Jurkat, Clone E6-1 (cell line): ENCODE data around the gene GGTLC2.

Experiments
- DNase-seq: peaks from one replicate; pipeline ENCODE4 v3.0.0-alpha.2; 2011; ENCODE audit warnings: low read depth, low spot score
- H3K4me3 ChIP-seq: 2 replicates; pipeline ENCODE4 v1.5.1; 2011; ENCODE audit warnings: mild to moderate bottlenecking, low read length, control low read depth, moderate library complexity

The GGTLC2 gene

GRCh38 chr22:22663861-22664800 lies 19.7 kb downstream of the GGTLC2 start:
- DNase-seq, result no peak
- H3K4me3 ChIP-seq, result no peak overlapping the region

GRCh38 chr22:22666307-22667091 lies 22.1 kb downstream of the GGTLC2 start:
- no peak overlapping the region for H3K4me3 ChIP-seq
- DNase-seq, result no peak

DNA sequence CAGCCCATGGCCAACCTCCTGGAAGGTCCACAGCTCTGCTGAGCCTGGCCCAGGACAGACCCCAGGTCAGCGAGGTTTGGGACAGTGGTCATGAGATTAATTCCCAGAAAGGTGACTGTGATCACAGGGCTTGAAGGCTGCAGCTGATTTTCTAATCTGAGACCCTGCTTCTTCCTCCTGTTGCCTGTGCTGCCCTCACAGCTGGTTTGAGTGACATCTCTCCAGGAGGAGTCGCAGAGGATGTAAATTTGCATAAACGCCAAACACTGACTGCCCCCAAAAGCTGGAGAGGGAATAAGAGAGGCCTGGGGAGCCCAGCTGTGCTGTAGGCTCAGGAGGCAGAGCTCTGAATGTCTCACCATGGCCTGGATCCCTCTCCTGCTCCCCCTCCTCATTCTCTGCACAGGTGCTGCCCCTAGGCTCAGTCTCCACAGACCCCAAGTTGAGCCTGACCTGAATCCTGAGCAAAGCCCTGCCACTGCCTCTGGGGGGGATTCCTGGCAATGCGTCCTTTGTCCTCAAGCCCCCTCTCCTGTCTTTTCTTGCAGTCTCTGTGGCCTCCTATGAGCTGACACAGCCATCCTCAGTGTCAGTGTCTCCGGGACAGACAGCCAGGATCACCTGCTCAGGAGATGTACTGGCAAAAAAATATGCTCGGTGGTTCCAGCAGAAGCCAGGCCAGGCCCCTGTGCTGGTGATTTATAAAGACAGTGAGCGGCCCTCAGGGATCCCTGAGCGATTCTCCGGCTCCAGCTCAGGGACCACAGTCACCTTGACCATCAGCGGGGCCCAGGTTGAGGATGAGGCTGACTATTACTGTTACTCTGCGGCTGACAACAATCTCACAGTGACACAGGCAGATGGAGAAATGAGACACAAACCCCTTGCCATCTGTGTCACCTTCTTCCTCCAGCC lies 23.8 kb downstream of the GGTLC2 start:
- no peak overlapping the region for H3K4me3 ChIP-seq
- DNase-seq, result no peak

GRCh38 chr22:22669093-22669492 lies 24.7 kb downstream of the GGTLC2 start:
- H3K4me3 ChIP-seq, result no peak overlapping the region
- no peak for DNase-seq

DNA sequence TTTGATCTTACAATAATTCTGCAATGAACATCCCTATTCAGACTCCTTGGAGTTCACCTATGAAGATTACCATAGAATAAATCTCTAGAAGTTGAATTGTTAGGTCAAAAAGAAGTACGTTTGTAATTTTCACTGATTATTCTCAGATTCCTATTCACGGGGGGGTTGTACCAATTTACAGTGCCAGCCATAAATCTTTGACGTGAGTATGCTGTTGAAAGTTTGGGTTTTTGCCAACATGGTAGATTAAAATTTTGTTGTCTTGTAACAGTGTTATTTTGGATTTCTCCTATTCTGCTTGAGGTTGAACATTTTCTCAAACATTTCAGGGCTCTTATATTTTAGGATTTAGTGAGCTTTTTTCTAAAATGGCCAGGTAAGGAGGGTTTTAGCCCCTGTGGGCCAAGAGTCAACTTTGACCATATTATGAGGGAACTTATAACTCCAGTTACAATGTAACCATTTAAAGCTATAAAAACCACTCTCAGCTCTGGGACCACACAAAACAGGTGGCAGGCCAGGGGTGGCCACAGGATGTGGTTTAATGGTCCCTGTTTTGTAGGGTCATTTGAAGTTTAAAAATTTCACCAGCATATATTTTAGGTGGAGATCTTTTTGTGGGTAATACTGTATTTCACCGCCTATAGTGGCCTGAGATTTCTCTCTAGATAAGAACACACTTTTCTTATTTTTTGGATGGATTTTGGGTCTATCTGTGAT lies 25.8 kb downstream of the GGTLC2 start:
- no peak for DNase-seq
- H3K4me3 ChIP-seq, result no peak overlapping the region

DNA sequence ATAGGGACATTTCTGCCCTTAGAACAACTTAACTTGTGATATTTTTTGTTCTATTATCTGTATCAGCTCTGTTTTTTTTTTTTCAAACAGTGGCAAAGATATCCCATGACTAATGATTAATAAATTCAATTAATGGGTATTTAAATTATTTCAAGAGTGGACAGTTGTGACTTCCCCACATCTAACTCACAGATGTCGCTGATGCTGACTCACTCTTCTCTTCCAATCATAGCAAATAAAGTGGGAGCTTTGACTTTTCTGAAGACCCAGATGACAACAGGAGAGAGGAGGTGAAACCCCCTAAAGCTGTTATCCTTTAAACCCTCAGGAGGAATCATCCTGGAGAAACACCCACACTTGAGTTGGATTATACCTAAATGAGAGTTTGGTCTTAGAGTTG lies 27.1 kb downstream of the GGTLC2 start:
- no peak overlapping the region for H3K4me3 ChIP-seq
- no peak for DNase-seq

DNA sequence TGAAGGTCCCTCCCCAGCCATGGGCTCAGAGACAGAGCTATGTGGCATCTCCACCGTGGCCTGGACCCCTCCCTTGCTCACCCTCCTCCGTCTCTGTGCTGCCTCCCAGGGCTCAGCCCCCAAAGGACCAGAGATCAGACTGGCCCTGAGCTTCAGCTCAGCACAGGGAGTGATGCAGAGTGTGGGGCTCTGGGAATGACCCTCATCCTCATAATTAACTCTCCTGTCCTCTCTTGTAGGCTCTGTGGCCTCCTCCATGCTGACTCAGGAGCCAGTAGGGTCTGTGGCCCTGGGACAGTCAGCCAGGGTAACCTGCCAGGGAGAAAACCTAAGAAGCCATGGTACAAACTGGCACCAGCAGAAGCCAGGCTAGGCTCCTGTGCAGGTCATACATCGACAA lies 28.7 kb downstream of the GGTLC2 start:
- DNase-seq, result no peak
- H3K4me3 ChIP-seq, result no peak overlapping the region

GRCh38 chr22:22673628-22674027 lies 29.2 kb downstream of the GGTLC2 start:
- DNase-seq, result no peak

DNA sequence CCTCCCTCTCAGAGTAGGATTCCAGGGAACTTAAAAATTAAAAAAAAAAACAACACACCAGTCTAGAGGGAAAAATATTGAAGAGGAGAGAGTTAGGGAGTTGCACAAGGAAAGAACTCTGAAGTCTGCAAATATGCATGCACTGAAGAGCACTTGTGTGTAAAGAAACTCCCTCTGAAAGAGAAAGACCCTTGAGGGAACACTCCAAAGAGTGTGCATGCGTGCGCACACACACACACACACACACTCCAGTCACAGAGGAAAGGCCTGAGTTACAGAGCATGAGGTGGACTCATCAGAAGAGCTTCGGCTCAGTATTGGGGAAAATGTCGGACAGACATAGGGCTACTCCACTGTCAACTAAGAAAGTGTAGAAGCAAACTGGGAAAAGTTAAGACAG lies 30.1 kb downstream of the GGTLC2 start:
- no peak overlapping the region for H3K4me3 ChIP-seq
- no peak for DNase-seq

More at GRCh38 chr22:22673628-22674027, 29.2 kb downstream of the GGTLC2 start:
- H3K4me3 ChIP-seq, result no peak overlapping the region

GRCh38 chr22:22678970-22679369 lies 34.6 kb downstream of the GGTLC2 start:
- no peak for DNase-seq
- no peak overlapping the region for H3K4me3 ChIP-seq

DNA sequence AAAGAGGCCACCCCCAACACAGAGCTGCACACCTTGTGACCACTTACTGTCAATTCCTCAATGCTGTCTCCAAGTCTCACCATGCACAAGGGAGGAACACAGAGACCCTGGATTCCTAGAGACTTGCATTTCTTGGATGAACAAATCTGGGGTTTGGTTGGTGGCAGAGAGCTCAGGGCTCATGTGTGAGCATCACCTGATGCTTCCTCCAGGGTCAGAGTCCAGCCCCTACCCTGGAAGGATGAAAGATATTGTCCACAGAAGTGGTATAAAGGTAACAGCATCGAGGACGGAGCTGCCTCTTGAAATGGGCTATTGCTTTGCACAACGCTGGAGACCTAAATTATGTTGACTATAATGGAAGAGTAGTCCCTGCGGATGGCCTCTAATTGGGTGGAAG lies 36.0 kb downstream of the GGTLC2 start:
- DNase-seq, result no peak
- H3K4me3 ChIP-seq, result no peak overlapping the region

DNA sequence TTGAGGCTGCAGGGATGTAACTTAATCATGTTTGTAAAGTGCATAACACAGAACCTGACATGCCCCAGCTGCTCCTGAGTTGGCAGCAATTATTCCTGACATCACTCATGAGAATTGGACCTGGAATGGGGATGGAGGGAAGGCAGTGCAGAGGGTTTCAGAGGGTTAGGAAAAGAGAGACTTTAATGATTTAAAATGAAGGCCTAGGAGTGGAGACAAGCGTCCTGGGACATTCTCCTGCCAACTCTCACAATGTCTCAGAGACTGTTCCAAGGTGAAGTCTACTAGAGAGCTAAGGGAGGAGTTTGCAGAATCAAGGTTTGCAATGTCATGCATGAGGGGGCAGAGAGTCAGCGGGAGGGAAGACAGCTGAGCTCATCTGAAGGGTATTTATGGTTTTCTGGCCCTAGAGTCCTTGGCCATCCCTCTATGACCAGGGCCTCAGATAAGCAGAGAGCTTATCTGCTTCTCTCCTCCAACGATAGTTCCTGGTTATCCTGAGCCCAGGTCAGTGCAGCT lies 36.9 kb downstream of the GGTLC2 start:
- H3K4me3 ChIP-seq, result no peak overlapping the region
- no peak for DNase-seq

GRCh38 chr22:22682196-22682595 lies 37.8 kb downstream of the GGTLC2 start:
- no peak for DNase-seq

GRCh38 chr22:22682807-22683667 lies 38.6 kb downstream of the GGTLC2 start:
- no peak overlapping the region for H3K4me3 ChIP-seq
- no peak for DNase-seq

More at GRCh38 chr22:22682196-22682595, 37.8 kb downstream of the GGTLC2 start:
- H3K4me3 ChIP-seq, result no peak overlapping the region

DNA sequence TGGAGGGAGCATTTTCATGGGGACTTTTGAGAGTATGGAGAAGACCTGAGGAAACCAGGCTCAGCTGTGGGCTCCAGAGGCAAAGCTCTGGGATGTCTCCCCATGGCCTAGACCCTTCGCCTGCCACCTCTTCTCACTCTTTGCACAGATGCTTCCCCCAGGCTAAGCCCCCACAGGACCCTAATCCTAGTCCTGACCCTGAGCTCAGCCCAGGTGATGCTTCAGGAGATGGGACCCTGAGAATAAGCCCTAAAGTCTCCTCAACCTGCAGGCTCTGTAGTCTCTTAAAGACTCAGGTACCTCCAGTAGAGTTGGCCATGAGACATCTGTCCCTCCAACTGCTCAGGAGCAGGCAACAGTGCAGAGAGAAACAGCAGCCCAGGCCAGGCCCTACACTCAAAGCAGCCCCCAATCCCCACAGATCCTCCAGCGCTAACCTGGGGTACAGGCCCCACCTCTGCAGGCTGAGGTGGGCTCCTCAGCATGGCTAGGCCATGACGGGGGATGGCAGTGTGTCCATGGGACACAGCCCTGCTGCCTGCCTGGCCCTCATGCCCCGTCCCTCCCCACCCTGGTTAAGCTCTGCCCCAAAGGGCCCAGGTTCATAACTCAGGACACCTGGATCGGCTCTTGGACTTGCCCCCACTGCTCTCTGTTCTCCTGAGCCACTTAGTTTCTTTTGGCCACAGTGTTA lies 39.4 kb downstream of the GGTLC2 start:
- no peak overlapping the region for H3K4me3 ChIP-seq
- DNase-seq, result no peak

DNA sequence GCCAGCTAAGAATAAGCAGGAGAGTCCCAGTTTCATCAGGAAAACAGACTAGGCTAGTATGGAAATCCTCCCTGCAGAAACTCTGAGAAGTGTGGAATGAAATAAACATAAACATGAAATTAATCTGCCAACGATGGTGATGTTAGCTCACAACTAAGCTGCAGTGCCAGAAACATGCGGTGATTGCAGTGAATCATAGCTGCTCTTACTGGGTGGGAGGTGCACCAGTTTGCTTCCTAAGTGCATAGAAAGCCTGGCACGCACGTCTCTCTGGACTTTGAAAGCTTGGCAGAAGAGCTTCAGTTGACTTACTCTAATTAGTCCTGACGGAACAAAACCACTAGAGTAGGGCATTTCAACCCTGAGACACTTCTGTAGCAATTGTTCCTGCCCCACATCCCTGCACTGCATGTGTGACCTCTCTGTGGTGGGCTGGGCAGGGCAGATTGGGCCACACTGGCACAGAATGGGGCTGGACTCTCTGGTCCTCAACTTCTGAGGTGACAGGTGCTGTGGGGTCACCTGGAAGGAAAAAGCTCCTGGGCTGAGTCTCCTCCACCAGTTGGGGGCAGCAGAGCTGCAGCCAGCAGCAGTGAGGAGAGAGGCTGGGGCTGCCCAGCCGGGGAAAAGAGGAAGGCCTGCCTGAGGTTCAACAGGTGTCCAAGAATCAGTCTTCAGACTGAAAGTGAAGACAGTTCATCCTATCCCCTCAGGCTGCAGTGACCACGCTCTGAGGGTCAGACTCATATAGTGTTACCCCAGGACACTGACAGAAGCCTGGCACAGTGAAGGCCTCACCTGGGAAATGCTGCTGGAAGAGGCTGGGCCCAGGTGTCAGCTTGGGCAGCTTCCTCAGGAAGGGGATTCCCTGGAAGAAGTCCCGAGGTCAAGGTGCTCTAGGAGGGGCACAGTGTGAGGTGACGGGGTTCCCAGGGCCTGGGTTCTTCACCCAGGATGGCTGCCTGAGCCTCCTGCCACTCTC lies 40.5 kb downstream of the GGTLC2 start:
- H3K4me3 ChIP-seq, result no peak overlapping the region
- no peak for DNase-seq
